ENCODE measurements around the gene GARIN5B. TPM values are rescaled to one million over a fixed set of nuclear protein-coding genes. Genes with fewer than 3 reads are reported as not detected.
A peak's percentile ranks its signal among the peaks of the same experiment; 100 is the strongest.

The GARIN5B gene
- polyA plus RNA-seq, 1 donor from 2014 or later, result not detected

- H3K9me3 ChIP-seq (ENCODE audit: low read length), result no peaks in the 10 kb centered on the region
- H3K9ac ChIP-seq (ENCODE audit: low read length), result no peak overlapping the region
- no peaks in the 10 kb centered on the region for H3K36me3 ChIP-seq (ENCODE audit: insufficient read depth, low read length)
- no peak overlapping the region for H3K27ac ChIP-seq (ENCODE audit: low read length)
- no peak overlapping the region for H2AFZ ChIP-seq (ENCODE audit: low read depth, low read length)
- H4K20me1 ChIP-seq (ENCODE audit: insufficient read depth), result peaks cover 5% of the 10 kb centered on the region
- no peaks in the 10 kb centered on the region for H3K9me2 ChIP-seq (ENCODE audit: insufficient read depth, low read length)
- H3K79me2 ChIP-seq (replicated peaks; ENCODE audit: insufficient read depth, low read length), result peaks cover 10% of the 10 kb centered on the region
- H3F3A ChIP-seq (ENCODE audit: insufficient read depth, low read length, poor library complexity, severe bottlenecking), result no peaks in the 10 kb centered on the region
- H3K4me3 ChIP-seq (ENCODE audit: low read length), result no peak overlapping the region
- H3K4me2 ChIP-seq (ENCODE audit: low read length), result no peak overlapping the region
- no peaks in the 10 kb centered on the region for H3K27me3 ChIP-seq (ENCODE audit: insufficient read depth, low read depth, low read length)
- TF ChIP-seq TAF1 (IDR thresholded peaks at IDR 0.05; ENCODE audit: low read depth) (no peak), MXI1 (conservative IDR thresholded peaks at IDR 0.05; ENCODE audit: poor library complexity, severe bottlenecking) (no peak), SMC3 (conservative IDR thresholded peaks at IDR 0.05; ENCODE audit: poor library complexity) (no peak), CTCF (IDR thresholded peaks at IDR 0.05; ENCODE audit: poor library complexity, severe bottlenecking) (no peak), EP300 (conservative IDR thresholded peaks at IDR 0.05; ENCODE audit: poor library complexity, severe bottlenecking) (no peak), POLR2AphosphoS5 (IDR thresholded peaks at IDR 0.05) (no peak), EZH2 (IDR thresholded peaks at IDR 0.05; ENCODE audit: borderline replicate concordance, insufficient read depth, low read length, poor library complexity, severe bottlenecking) (no peak), REST (IDR thresholded peaks at IDR 0.05; ENCODE audit: borderline replicate concordance) (no peak), RAD21 (conservative IDR thresholded peaks at IDR 0.05) (no peak)
These were observed 18.6 kb downstream of the GARIN5B start for GRCh38 chr19:55344444-55344843.

GRCh38 chr19:55341595-55342531 is 21.2 kb downstream of the GARIN5B start:
- peak overlapping the region; percentile 95 for H3K4me3 ChIP-seq (ENCODE audit: low read length)
- no peaks in the 10 kb centered on the region for H3F3A ChIP-seq (ENCODE audit: insufficient read depth, low read length, poor library complexity, severe bottlenecking)
- H3K9me3 ChIP-seq (ENCODE audit: low read length), result no peaks in the 10 kb centered on the region
- H3K27me3 ChIP-seq (ENCODE audit: insufficient read depth, low read depth, low read length), result no peaks in the 10 kb centered on the region
- H3K9me2 ChIP-seq (ENCODE audit: insufficient read depth, low read length), result no peaks in the 10 kb centered on the region
- H3K9ac ChIP-seq (ENCODE audit: low read length), result peak overlapping the region; percentile 99
- H3K27ac ChIP-seq (ENCODE audit: low read length), result peak overlapping the region; percentile 98
- peaks cover 5% of the 10 kb centered on the region for H4K20me1 ChIP-seq (ENCODE audit: insufficient read depth)
- TF ChIP-seq POLR2AphosphoS5 (IDR thresholded peaks at IDR 0.05), result no peak
- no peak for TF ChIP-seq EZH2 (IDR thresholded peaks at IDR 0.05; ENCODE audit: borderline replicate concordance, insufficient read depth, low read length, poor library complexity, severe bottlenecking)
- TF ChIP-seq TAF1 (IDR thresholded peaks at IDR 0.05; ENCODE audit: low read depth), result no peak
- peak; percentile 7 for TF ChIP-seq MXI1 (conservative IDR thresholded peaks at IDR 0.05; ENCODE audit: poor library complexity, severe bottlenecking)
- no peak for TF ChIP-seq SMC3 (conservative IDR thresholded peaks at IDR 0.05; ENCODE audit: poor library complexity)
- no peak for TF ChIP-seq REST (IDR thresholded peaks at IDR 0.05; ENCODE audit: borderline replicate concordance)
- peaks cover 10% of the 10 kb centered on the region for H3K79me2 ChIP-seq (replicated peaks; ENCODE audit: insufficient read depth, low read length)
- H2AFZ ChIP-seq (ENCODE audit: low read depth, low read length), result no peak overlapping the region
- H3K4me2 ChIP-seq (ENCODE audit: low read length), result peak overlapping the region; percentile 5
- no peaks in the 10 kb centered on the region for H3K36me3 ChIP-seq (ENCODE audit: insufficient read depth, low read length)
